NCI-H748 (cell line): ENCODE measurements around the gene E2F3.

Experiments used
- DNase-seq: peaks from one replicate; lab custom pipeline; 2025; ENCODE audit not compliant: unreplicated experiment; lab: John Stamatoyannopoulos, UW

Gene E2F3

DNA sequence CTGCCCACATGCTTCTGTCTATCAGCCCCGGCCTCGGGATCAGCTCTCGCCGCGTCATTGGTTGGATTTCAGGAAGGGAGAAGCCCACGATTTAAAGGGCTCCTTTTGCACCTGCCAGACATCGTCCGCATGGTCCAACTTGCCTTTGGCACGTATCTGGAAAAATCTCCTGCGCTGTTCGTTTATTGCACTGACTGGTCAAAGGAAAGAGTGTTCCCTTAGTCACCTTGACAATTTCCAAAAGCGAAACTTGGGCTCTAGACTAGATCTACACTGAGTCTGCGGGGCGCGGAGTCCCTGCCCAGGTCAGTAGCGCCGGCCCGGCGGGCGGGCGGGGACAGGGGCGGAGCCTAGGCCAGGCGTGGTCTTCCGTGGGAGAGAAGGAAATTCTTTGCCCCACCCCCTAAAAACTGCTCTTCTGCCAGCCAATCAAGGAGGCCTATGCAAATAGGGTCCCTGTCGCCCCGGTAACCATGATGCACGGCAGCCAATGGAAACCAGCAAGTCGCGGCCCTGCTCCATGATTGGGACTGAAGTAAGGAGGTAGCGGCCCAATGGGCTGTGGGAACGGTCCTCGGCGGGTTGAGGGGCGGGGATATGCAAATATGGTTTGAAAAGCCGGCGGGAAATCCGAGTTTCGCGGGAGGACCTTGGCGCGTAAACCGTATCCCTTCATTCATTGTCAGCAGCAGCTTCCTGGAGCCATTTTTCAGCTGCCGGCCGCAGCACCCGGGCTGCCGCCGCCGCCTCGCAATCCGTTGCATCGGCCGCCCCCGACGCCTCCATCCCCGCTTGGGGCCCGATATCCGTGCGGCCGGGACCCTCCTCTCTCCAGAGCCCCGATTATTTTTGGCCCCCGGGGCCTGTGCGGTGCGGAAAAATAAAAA, at the start of gene E2F3:
Gene E2F3 (plus strand): TSS at position 675 of the 887 bp plus-strand sequence. CDS start 354 bp downstream, outside the sequence.
- peak; percentile 100 for DNase-seq

DNA sequence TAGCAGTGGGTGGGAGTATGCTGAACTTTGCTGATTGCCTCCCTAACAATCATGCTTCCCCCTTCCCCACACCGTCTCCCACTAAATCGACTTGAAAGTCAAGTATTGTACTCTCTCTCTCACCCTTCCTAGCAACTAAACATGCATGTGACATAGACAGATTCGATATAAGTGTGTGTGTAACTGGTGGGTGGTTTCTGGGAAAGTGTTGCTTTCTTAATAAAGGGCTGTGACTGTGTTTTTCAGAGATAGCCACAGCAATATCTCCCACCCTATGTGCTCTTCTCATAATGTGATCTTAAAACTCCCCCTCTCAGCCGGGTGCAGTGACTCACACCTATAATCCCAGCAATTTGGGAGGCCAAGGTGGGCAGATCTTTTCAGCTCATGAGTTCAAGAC, 49.3 kb upstream of the E2F3 start:
- DNase-seq, result no peak

DNA sequence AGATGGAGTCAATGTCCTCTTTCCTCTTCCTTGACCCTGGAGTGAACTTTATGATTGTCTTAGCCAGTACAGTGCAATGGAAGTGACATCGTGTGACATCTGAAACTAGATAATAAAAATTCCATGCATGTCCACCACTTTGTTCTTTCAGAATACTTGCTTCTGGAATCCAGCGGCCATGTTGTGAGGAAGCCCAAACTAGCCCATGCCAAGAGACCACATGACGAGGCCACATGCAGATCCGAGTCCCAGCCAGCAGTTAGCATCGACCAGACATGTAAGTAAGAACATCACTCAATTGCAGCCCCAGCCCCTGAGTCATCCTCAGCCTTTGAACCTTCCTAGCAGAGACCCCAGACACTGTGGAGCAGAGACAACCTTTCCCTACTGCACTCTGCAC, 48.5 kb upstream of the E2F3 start:
- DNase-seq, result no peak

DNA sequence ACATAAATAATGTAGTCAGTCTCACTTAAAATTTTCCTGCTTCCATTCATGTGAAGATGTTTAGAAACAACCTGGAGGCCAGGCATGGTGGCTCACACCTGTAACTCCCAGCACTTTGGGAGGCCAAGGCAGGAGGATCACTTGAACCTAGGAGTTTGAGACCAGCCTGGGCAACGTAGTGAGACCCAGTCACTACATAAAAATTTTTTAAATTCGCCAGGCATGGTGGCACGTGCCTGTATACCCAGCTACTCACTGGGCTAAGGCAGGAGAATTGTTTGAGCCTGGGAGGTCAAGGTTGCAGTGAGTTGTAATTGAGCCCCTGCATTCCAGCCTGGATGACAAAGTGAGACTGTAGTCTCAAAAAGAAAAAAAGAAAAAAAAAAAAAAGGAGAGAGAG, 47.3 kb upstream of the E2F3 start:
- DNase-seq, result no peak

DNA sequence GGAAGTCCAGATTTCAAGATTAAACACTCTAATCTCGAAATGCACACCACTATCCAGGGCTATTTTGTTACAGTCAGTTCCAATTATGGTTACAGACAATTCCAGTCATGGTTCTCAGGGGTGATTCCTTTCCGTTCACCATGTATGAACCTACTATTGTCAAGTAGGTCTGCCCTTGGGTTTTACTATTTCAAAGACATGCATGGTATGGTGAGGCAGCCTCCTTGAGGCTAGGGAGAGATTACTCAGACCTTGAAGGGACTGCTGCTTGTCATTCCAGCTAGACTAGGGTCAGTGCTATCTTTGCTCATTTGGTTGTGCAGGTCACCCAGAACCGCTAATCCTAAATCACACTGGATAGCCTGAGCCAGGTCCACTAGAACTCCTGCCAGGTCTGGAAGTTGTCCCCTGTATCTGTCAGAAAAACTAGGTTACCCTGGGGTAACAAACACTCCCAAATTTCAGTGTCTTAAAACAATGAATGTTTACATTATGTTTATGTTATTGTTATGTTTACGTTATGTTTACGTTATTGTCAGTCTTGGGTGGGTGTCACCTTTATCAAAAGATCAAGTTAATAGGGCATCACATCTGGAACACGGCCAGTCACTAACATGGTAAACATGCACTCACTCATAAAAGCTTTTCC, 41.1 kb upstream of the E2F3 start:
- no peak for DNase-seq

DNA sequence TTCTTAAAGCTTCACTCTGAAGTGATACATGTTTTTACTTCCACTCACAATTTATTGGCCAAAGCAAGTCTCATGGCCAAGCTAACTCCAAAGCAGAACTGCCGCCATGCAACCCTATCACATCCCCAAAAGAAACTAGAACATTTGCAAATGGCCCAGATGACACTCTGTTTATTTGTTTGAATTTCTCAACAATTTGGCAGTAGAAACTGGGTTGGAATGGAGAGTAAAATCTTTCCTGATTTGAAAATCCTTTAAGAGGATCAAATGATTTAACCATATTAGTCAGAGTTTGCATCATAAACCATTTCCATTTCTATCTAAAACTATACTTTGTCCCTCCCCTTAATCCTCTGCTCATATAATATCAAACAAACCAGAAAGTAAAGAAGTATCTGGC, 39.1 kb upstream of the E2F3 start:
- DNase-seq, result no peak

DNA sequence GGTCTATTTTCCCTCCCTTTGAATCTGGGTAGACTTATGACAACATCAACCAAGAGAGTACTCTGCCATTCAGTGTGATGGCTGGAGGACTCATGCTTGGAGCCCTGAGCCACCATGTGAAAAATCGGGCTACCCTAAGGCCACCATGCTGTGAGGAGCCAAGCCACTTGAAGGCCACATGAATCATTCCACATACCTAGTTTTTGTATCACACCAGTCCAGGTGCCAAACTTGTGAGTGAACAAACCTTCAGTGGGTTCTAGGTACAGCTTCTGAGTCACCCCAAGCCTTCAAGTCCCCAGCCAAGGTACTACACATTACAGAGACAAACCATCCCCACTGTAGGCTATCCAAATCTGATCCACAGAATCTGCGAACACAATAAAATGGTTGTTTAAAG, 37.4 kb upstream of the E2F3 start:
- no peak for DNase-seq

DNA sequence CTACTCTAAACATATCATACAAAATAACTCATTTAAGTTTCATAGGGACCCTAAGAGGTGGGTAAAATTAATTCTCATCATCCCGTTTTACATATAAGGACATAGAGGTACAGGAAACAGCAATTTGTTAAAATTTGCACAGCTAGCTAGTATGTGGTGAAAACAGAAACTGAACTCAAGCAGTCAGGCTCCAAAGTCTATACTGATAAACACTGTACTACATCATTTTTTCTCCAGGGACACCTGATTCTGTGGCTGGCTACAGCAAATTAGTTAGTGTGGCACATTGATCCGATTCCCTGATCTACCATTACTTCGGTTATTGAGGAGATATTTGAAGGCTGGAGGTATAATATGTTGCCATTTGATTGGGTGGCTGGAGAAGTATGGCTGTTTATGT, 36.2 kb upstream of the E2F3 start:
- no peak for DNase-seq

DNA sequence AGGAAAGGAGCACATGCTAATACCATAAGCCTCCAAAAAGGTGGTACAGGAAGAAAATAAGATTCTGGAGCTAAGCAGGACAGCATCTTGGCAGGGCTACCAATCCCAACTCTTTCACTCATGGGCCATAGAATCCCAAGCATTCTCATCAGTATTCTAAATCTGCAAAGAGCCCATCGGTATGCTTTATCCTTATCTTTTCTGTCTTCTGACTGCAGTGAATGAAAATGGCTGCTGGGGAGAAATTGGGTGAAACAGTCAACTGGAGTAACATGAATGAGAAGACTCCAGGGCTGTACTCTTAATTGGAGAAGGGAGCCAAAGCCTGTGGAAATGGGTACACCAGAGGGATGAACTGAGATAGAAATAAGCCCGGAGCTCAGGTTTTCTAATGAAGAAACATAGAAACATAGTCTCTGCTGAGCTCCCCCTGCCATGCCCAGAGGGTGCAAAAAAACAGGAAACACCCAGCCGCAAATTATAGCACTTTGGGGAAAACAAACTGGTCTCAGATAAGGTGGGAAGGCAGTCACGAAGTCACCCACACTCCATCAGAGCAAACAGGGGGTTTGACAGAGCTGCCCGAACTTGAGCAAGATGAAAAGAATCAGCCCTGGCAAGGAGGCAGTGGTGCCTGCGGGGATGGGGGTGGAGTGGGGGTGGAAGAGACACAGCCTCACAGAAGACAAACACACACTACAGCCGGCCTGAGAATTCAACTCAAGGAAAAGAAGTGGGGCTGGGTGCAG, 35.4 kb upstream of the E2F3 start:
- DNase-seq, result no peak

DNA sequence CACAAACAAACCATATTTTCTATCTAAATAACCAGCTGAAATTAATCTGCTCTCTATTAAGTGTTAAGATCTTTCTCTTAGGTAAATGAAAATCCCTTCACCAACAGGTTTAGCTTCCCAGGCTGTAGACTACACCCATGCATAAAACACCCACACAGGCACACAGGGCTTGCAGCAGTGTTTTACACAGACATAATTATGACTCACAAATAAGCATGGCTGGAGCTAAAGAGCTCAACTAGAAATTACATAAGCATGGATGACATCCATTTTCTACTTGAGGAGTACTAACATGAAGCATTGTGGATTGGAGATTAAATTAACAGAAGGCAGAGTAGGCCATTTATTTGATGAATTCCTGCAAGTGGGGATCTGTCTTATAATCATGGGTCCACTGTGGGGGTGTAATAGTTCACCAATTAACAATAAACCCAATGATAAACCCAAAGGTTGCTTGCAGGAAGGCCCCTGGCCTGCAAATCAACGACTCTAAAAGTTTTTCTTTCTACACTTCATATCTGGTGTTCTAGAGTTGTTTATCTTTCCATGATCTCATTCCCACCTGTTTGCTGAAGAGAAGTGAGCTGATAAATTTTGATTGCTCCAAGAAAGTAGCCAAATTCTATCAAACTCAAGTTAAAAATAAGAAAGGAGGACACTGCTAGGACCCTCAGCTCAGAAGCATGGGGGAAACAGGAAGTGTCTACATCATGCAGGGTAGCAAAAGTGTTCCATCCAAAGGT, 33.8 kb upstream of the E2F3 start:
- no peak for DNase-seq

DNA sequence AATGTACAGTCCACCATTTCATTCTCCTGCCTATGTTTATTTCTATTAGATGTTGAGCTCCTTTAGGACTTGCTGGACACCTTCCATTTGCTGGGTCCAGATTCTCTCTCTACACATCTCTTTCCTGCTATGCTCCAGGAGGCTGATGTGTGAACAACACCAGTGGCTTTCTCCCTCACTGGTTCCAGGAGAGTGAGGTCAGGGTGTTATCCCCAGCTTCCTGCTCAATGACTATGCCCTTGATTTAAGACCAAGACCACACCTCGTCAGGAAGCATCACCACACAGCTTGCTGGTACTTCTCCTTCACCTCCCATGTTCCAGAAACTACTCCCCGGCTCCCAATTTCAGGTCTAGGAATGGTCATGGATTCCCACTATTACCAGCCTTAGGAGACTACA, 31.3 kb upstream of the E2F3 start:
- no peak for DNase-seq

DNA sequence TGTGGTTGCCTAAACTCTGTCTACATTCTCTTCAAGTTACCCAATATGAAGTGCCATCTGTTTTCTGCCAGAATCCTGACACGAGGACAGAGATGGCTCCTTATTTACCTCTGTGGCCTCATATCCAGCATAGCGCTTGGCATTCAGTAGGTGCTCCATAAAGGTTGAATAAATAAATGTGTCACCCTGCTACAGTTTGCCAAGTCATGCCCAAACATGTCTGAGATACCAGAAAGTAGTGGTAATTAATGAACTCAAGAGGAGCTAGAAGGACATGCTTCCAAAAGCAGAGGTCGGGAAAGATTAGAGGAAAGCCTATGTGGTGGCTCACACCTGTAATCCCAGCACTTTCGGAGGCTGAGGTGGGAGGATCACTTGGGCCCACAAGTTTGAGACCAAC, 30.9 kb upstream of the E2F3 start:
- no peak for DNase-seq

DNA sequence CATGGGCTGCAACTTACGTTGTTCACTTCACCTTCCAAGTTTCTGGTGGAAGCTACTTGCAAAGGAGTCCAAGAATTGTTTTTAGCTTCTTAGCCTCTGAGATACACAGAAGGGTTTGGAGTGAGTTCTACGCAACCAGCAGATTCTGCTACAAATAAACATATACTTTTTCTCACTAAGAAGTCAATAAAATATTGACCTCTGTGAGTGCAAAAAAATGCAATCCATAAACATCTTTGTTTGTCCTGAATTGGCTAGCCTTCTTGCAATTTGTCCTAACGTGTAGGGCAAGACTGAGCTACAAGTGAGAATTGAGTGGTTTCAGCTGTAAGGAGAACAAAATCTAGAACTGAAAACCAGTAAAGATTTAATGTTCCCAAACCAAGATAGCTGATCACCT, 26.2 kb upstream of the E2F3 start:
- no peak for DNase-seq

DNA sequence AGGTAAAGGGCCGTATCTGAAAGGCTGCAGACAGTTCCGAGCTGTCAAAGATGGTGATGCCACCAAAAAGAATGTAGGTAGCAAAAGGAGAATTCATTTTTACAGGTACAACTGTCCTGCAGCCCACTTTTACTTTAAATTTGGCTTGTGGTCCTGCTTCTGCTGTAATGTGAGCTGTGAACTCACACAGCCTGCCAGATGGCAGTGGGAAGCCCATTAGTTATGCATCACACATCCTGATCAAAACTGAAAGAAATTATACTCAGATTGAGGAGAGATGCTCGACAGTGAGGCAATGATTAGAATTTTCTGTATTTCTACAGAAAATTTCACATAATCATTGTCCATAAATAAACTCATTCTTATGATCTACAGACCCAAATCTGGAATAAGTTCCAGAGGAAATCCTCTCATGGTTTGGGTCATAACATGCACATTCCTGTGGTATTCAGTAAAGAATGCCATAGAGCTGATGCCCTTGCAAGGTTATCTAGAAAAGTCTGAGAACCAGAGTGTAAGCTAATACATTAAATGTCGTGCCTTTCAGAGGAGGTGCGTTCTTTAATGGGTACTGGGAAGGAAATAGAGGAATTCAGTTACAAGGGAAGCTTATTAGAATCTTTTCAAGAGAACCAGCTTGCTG, 23.9 kb upstream of the E2F3 start:
- no peak for DNase-seq

DNA sequence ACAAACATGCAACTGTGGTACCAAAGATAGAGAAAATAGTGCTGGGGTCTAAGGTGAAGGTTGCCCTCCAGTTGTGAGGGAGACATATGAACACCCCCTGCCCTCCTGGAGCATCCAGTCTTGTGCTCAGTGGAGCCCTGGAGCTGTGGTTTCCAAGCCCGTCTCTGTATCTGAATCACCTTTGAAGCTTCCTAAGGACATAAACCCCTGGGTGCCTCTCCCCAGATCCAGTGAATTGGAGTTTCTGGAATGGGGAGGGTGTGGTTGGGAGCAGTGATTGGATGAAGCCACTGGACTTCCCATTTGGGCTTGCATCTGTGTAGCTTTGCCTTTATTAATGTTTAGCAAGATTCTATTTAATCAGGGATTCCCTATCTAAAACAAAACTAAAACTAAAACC, 22.4 kb upstream of the E2F3 start:
- DNase-seq, result no peak

DNA sequence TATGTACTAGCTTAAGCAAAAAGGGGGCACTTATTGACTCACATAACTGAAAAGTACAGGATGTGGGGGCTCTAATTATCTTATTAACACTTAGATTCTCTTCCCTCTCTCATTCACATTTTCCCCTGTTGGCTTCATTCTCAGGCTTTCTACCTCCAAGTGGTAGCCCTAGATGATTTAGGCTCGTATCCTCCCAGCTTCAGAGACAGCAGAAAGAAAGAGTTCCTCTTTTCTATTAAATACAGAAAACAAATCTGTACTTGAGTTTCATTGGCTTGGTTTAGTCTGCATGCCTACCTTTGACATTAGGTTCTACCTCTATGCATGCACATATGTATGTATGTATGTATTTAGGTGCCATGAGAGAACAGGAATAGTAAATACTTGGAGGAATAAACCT, 15.5 kb upstream of the E2F3 start:
- no peak for DNase-seq

DNA sequence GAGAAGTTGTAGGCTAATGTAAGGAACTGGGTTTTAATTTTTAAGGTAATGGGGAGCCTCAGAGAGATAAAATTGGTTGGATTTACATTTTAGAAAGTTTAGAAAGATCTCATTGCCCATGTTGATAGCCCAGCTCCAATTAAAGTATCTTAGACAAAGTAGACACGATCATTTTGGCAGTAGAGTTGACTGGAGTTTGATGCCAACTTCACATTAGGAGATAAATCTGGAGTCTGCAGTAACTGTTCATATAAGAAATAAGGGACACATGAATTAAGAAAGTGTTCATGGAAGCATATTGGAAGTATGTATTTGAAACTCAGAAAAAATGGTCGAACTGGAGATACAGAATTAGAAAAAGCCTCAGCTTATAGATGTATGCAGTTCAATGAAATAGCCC, 12.6 kb upstream of the E2F3 start:
- no peak for DNase-seq

DNA sequence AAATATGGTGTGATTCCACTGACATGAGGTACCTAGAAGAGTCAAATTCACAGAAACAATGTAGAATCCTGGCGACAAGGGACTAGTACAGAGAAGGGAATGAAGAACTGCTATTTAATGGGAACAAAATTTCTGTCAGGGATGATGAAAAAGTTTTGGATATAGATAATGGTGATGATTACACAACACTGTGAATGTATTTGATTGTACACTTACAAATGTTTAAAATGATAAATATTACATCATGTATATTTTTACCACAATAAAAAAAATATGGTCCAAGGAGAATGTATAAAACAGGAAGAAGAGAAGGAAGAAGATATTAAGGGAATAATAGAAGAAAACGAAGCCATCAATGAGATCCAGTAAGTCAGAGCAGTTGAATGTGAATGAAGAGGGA, 8.4 kb upstream of the E2F3 start:
- DNase-seq, result no peak

DNA sequence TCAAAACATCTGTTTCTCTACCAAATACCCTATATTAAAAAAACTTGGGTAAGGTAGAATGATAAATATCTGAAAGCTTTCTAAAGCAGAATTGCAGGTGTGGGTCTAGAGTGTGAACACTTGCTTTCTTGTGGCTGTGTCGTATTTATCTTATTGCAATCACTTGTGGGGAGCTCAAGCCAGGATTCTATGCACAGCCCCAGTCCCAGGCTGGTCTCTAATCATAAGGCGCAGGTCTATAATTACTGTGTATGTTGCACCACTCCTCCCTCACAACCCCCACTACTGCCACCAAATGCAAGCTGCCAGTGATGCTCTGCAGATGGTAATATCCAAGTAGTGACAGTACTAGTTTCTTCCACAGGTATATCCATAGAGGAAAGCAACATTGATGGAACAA, 2.2 kb upstream of the E2F3 start:
- no peak for DNase-seq

DNA sequence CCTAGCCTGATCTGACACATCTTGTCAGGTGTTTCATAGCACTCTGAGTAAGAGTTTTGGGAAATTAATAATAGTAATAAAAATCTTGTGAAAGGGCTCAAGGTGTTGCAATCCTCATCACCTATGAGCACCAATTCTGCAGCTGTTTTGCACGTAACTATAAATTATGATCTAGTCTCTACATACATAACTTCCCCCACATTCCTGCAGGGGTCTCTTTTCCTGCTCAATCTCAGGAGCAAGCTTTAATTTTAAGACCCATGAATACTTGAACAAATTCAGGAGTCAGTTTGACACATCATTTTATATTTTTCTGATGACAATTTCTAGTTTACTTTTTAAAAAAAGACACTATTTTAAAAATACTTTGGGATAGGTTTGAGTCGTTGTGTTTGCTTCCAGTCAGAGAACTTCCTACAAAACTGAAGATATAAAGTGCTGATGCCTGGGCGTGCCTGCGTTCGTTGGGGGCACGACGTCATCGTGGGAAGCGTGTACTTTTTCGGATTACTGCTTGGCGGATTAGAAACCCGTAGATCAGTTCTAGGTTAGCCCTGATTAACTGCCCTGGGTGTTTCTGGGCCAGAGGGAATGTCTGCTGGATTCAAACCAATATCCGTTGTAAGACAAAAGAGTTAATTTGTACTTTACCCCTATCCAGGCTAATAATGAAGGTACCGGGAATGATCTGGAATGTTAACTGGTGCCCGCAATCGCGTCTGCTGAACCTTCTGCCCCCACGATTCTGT, 1.0 kb upstream of the E2F3 start:
- DNase-seq, result peak; percentile 77
